ENCODE results near the gene GASK1B.

Gene GASK1B

DNA sequence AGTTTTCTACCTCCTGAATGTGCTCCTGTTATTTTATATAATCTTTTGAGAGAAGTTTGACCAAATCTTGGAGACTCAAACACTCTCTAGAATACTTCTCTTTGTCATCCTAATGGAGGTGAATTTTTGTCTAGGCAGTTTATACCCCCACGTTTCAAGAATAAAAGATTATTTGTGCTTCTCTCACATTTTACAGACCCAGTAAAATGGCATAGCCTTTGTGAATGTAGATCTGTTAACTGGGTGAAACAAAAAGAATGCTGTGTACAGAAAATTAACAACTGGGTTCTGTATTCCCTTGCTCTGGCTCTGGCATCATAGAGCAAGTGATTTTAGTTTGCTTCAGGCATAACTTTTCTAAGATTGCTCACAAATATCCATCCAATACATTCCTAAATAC is 26.1 kb downstream of the GASK1B start:
- DNase-seq (ENCODE audit: low spot score): no peak

DNA sequence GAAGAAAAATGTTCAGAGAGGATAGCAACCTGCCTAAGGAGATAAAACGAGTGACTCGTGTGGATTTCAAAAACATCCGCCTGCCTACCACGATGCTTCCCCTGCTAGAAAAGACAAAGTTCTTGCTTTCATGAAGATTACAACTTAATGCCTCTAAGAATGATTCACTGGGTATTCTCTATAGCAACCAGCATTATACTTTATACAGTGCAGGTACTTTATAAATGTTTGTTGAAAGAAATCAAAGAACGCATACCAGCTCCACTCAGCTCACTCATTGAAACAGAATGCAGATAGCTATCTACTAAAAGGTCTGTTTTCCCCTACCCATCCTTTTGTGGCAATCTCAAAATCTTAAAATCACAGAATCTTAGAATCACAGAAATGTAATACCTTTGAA is 33.7 kb downstream of the GASK1B start:
- DNase-seq (ENCODE audit: low spot score): no peak

DNA sequence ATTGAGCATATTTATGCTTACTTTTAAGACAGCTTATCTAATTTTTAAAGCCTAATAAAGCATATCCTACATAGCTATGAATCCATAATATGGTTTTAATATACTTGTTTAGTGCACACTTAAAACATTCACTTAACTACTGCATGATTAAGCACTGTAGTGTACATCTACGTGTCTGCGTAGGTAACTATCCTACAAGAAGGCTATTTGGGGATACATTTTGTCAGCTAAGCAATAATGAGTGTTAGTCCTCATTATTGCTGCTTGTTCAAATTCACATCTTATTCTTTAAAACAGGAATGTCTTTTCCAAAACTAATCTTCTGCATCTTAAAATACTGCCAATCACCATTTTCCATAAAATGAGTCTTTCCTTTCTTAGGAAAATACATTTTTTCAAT is 38.6 kb downstream of the GASK1B start:
- no peak for DNase-seq (ENCODE audit: low spot score)

DNA sequence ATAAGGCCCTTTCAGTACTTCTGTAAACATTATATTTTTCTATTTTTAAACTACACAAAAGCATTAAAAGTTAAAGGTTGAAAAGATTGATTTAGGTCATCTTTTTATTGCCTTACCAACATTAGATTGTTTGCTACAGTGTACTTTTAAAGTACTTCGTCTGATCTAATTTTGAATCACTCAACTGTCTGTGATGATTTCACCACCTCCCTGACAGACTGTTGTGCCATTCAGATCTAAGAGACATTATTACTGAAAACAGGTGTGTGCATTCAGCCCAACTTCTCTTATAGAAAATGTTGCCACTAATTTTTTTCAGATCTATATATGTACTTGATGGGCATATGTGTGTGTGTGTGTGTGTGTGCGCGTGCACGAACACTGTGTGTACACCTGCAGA is 39.3 kb downstream of the GASK1B start:
- no peak for DNase-seq (ENCODE audit: low spot score)

DNA sequence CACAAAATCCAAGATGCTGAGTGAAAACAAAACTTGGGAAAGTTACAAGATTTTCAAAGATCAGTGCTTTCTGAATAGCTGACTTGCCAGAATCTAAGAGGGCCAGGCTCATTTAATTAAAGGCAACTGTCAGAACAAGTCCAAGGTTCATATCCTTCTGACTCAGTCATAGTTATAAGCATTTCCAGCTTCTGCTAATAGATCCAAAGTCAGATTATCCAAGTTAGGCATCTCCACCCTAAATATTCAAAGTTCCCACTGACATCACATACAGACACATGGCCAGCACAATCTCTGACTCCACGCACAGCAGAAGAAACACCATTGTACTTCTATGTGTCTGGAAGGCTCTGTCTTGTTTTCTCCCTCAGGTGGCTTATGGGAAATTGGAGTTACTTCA is 41.8 kb downstream of the GASK1B start:
- DNase-seq (ENCODE audit: low spot score): no peak

DNA sequence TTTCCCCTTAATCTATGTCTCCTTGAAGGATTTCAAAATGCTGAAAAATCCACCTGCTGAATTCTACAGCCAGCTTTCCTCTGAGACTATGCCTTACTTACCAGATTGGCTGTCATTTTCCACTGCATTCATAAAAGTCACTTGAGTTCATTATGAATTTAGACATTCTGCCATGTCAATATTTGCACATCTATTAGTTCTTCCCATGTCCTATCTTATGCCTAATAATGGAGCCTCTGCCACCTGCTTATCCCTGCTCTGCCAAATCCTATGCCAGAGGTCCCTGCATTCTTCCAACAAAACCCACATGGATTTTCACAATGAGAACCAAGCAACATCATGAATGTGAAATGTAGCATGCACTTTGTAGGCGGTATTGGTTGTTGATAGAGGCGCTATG is 42.6 kb downstream of the GASK1B start:
- no peak for DNase-seq (ENCODE audit: low spot score)

DNA sequence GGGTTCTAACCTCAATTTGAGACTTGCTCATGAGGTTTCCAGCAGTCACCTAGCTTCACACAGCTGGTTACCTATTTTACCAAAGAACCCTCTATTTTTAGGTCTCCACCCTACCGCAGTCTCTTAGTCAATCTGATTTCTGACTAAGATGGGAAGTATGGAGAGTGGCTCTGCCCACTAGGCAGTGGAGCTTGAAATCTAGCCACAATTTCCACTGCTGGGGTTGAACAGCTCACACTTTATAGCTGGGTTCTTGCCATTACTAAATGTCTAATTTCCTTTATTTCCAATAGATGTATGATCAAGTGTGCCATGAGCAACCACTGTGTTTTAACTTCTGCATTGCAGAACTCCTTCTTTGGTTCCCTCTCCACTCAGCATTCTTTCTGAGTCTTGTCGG is 43.1 kb downstream of the GASK1B start:
- DNase-seq (ENCODE audit: low spot score): no peak

DNA sequence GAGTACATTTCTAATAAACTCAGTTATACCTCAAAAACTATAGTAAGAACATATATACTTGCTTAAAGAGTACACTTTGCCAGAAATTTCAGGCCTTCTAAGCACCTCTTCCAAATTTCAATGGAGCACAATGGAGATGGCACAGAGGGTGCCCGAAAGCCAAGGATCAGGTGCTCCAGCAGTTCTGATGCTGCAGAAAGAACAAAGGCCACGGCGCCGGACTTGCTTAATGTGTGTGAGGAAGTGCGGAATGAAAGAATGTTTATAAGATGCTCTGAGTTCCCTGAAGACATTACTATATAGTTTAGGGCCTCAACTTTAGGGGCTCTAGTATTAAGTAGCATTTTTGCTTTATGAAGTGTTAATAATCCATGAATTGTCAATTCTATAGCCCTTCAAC is 44.3 kb downstream of the GASK1B start:
- no peak for DNase-seq (ENCODE audit: low spot score)

DNA sequence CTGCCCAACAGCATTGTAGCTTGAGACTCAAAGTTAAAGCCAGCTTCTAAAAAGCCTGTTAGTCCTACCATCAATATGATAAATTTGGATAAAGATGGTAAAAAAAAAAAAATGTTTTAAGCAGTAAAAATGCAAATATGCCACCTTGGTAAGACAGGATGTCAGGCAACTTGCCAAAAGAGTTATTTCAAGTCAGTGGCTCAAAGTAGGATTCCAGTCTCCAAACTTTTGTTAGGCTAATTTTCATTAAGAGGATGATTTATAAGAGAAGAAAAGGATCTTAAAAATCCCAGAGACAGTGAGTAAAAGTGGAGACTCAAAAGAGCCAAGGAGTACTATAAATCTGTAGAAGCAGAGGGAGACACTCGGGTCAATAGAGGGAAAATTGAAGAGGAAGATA is 47.5 kb downstream of the GASK1B start:
- no peak for DNase-seq (ENCODE audit: low spot score)

Measured in SK-N-DZ (cell line).